B cell (primary cell): Measurements from ENCODE around the gene IL20. TPM values are rescaled to one million over a fixed set of nuclear protein-coding genes. Genes with fewer than 3 reads are reported as not detected.

Source experiments
- ATAC-seq: fragments of 200-7000 bp; cut with Tn5 transposase; one replicate; pipeline ENCODE4 v1.10.0; 2021; ENCODE audit warnings: low read depth, mild to moderate bottlenecking, moderate number of reproducible peaks, moderate library complexity
- CTCF ChIA-PET: fragments of 350-600 bp; sonication (Branson Sonifier 250); formaldehyde crosslinking; loops from one replicate; lab custom pipeline; 2021; ENCODE audit warnings: antibody characterized with exemption, inconsistent platforms; lab: Charles Lee
- POLR2A ChIA-PET: fragments of 350-600 bp; sonication (Branson Sonifier 250); formaldehyde crosslinking; loops from one replicate; lab custom pipeline; 2021; ENCODE audit warnings: antibody characterized with exemption; lab: Charles Lee
- DNase-seq: peaks from one replicate; pipeline ENCODE4 v3.0.0; 2013
- H2AFZ ChIP-seq: 2 replicates; pipeline ENCODE4 v1.6.1; 2012; ENCODE audit warnings: mild to moderate bottlenecking, low read depth, low read length; ENCODE audit not compliant: insufficient read depth, poor library complexity, severe bottlenecking
- H3K27ac ChIP-seq, 2 donors: 1 replicate in 1 of 2; 2 replicates in 1 of 2; pipeline ENCODE4 v1.5.1; 2012 to 2013; ENCODE audit warnings: low read length in 2 of 2, mild to moderate bottlenecking in 2 of 2, moderate library complexity in 1 of 2
- H3K27me3 ChIP-seq, 4 experiments: fragments of 200-600 bp in 1 of 4; sonication (generic) in 1 of 4; replicated peaks in 1 of 4; 1 replicate in 2 of 4; 2 replicates in 2 of 4; pipeline versions ENCODE4 v1.6.1 to v1.7.0; 2013 to 2016; ENCODE audit warnings: low read length in 3 of 4, mild to moderate bottlenecking in 2 of 4, mixed read lengths in 1 of 4, moderate library complexity in 1 of 4; ENCODE audit not compliant: insufficient read depth in 4 of 4, control insufficient read depth in 3 of 4; ENCODE audit errors: control extremely low read depth in 1 of 4
- H3K36me3 ChIP-seq, 2 experiments: replicated peaks in 1 of 2; 1 replicate in 1 of 2; 2 replicates in 1 of 2; pipeline versions ENCODE4 v1.6.1 to v1.7.1; 2013; ENCODE audit warnings: low read length in 1 of 2; ENCODE audit not compliant: insufficient read depth in 2 of 2, control insufficient read depth in 1 of 2; ENCODE audit errors: control extremely low read depth in 1 of 2, extremely low read depth in 1 of 2
- H3K4me1 ChIP-seq, 2 donors: fragments of 200-600 bp in 1 of 2; sonication (generic) in 1 of 2; 1 replicate in 1 of 2; 2 replicates in 1 of 2; pipeline versions ENCODE4 v1.5.1 to v1.6.1; 2013 to 2017; ENCODE audit warnings: low read length in 2 of 2; ENCODE audit not compliant: control insufficient read depth in 2 of 2, insufficient read depth in 2 of 2
- H3K4me2 ChIP-seq: replicated peaks from 2 replicates; pipeline ENCODE3; 2012; ENCODE audit warnings: mild to moderate bottlenecking, low read depth, low read length; ENCODE audit not compliant: poor library complexity, severe bottlenecking
- H3K4me3 ChIP-seq, 5 experiments: fragments of 200-600 bp in 1 of 5; sonication (generic) in 1 of 5; 1 replicate in 3 of 5; 2 replicates in 2 of 5; pipeline versions ENCODE4 v1.5.1 to v1.7.0; 2011 to 2016; ENCODE audit warnings: low read length in 4 of 5, mild to moderate bottlenecking in 4 of 5, low read depth in 2 of 5, control low read depth in 1 of 5, moderate library complexity in 1 of 5; ENCODE audit not compliant: insufficient read depth in 1 of 5; ENCODE audit errors: control extremely low read depth in 1 of 5, extremely low read depth in 1 of 5
- H3K79me2 ChIP-seq: fragments of 200-600 bp; sonication (generic); one replicate; pipeline ENCODE4 v1.6.0; 2016; ENCODE audit warnings: low read length; ENCODE audit not compliant: control insufficient read depth, insufficient read depth
- H3K9ac ChIP-seq: fragments of 200-600 bp; sonication (generic); 2 replicates; pipeline ENCODE4 v1.6.1; 2017; ENCODE audit warnings: mild to moderate bottlenecking, low read length, moderate library complexity
- H3K9me3 ChIP-seq, 3 donors: one replicate each; pipeline versions ENCODE4 v1.6.1 to v1.7.1; 2013; ENCODE audit warnings: low read length in 2 of 3; ENCODE audit not compliant: control insufficient read depth in 2 of 3, insufficient read depth in 1 of 3; ENCODE audit errors: control extremely low read depth in 1 of 3
- H4K20me1 ChIP-seq: 2 replicates; pipeline ENCODE4 v1.6.0; 2012; ENCODE audit warnings: mild to moderate bottlenecking, low read length; ENCODE audit not compliant: insufficient read depth, control insufficient read depth, poor library complexity, severe bottlenecking
- H3K27ac Mint-ChIP-seq: one replicate; pipeline ENCODE4 v1.8.0; 2021; ENCODE audit warnings: mixed read lengths
- H3K27me3 Mint-ChIP-seq: one replicate; pipeline ENCODE4 v1.8.0; 2021; ENCODE audit warnings: mixed read lengths
- H3K4me1 Mint-ChIP-seq: one replicate; pipeline ENCODE4 v1.8.0; 2021; ENCODE audit warnings: mixed read lengths
- H3K4me3 Mint-ChIP-seq: one replicate; pipeline ENCODE4 v1.8.0; 2021; ENCODE audit warnings: mixed read lengths
- H3K9me3 Mint-ChIP-seq: one replicate; pipeline ENCODE4 v1.8.0; 2022; ENCODE audit warnings: mixed read lengths; ENCODE audit not compliant: insufficient read depth
- CTCF ChIP-seq: fragments of 200-600 bp; IDR thresholded peaks from one replicate; pipeline ENCODE4 v1.8.0; 2022; ENCODE audit warnings: antibody characterized with exemption, mild to moderate bottlenecking
- EZH2 ChIP-seq: IDR thresholded peaks from 2 replicates; pipeline ENCODE4 v1.6.1; 2012; ENCODE audit warnings: borderline replicate concordance, low read depth, mild to moderate bottlenecking, moderate library complexity, low read length; ENCODE audit not compliant: insufficient read depth, poor library complexity, severe bottlenecking
- WGBS: methylation state at CpG from one replicate; pipeline ENCODE4 v1.1.5; 2013; ENCODE audit warnings: missing lambda C conversion rate; ENCODE audit not compliant: insufficient coverage; 5-methylcytosine and 5-hydroxymethylcytosine counted together
- intact Hi-C: fragments of 100-400 bp; cut with micrococcal nuclease; formaldehyde crosslinking; loops from one replicate; pipeline ENCODE4 v1.10.0; 2022
- polyA plus RNA-seq: library from polyadenylated mRNA; depleted of rRNA; stranded (reverse); fragments of >200 nt; gene quantifications from 2 replicates; pipeline ENCODE4 v1.2.3, GENCODE V29; 2012
- total RNA-seq, 2 donors: library from RNA; stranded (reverse); fragments of 120-200 nt in 1 of 2; gene quantifications; 1 replicate in 1 of 2; 2 replicates in 1 of 2; pipeline versions ENCODE4 v1.2.3 to v1.2.4, GENCODE V29; 2013 to 2022

IL20 gene
- total and polyA plus RNA-seq, 2 donors (not counting 1 experiment from before 2014, with no cell fraction given): not detected

GRCh38 chr1:206875752-206876377 lies 10.4 kb downstream of the IL20 start:
- H3K4me3 ChIP-seq: no peak overlapping the region

More at GRCh38 chr1:206875752-206876377, 10.4 kb downstream of the IL20 start:
- no peak overlapping the region for H3K9ac ChIP-seq
- no peaks in the 10 kb centered on the region for H3K4me1 ChIP-seq
- H3K9me3 ChIP-seq: peaks cover 4 to 28% (median 4%) of the 10 kb centered on the region in 3 donors
- no peaks in the 10 kb centered on the region for H3K27me3 ChIP-seq
- Mint-ChIP-seq H3K27me3 (peaks cover 3% of the 10 kb centered on the region), H3K9me3 (peaks cover 9% of the 10 kb centered on the region), H3K4me1 (no peaks in the 10 kb centered on the region), H3K27ac (no peak overlapping the region), H3K4me3 (no peak overlapping the region)
- H3K36me3 ChIP-seq: peaks cover 0 to 1% of the 10 kb centered on the region in 2 experiments
- intact Hi-C loops: no loop called here
- WGBS: no CpG with 5 or more reads among the region's 3 CpGs
- no peaks in the 10 kb centered on the region for H4K20me1 ChIP-seq
- no peaks in the 10 kb centered on the region for H3K79me2 ChIP-seq
- POLR2A ChIA-PET: no interaction called here
- H3K4me2 ChIP-seq: no peak overlapping the region
- no peak overlapping the region for H3K27ac ChIP-seq
- no peak for TF ChIP-seq EZH2
- no peak for TF ChIP-seq CTCF
- ATAC-seq: no peak
- CTCF ChIA-PET: interaction anchor here (0.6 kb wide), 1 partner anchor 66 kb away, joined by 3 read pairs; no protein-coding TSS in a partner anchor
- DNase-seq: no peak
- H2AFZ ChIP-seq: no peak overlapping the region
